ENCODE results near the gene EHMT1. TPM values are rescaled to one million over a fixed set of nuclear protein-coding genes. Genes with fewer than 3 reads are reported as not detected.

Gene EHMT1
- polyA plus RNA-seq, 1 of the 3 experiments (the other 2 are of a cell fraction), result 39.5 TPM

DNA sequence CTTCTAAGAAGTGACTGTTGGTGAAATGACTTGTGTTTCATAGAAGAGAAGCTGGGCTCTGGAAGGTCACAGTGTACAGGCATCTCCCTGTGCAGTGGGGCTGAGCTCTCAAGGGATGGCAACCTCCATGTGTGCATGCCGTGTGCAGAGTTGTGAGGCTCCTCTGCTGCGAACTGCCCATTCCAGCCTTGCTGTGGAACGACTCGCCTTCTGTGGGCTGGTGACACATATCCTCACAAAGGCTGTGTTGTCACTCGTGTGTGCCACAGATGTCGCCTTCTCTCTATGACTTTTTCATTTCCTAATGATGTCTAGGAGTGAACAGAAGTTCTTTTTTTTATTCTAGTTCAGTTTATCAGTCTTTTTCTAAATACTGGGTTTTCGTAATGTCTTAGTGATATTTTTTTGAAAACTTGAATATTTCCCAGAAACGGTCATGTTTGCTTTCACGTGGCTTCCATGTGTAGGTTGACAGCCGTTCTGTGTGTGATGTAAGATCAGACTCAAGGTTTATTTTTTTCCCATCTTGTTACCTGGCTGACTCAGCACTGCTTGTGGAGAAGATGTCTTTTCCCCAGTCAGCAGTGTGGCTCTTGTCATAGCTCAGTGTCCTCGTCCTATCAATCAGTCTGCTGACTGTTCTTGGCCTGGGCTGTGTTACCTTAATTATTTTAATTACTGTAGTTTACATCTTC lies 201.5 kb downstream of the EHMT1 start (continued):
- TF ChIP-seq, protein P1, sequence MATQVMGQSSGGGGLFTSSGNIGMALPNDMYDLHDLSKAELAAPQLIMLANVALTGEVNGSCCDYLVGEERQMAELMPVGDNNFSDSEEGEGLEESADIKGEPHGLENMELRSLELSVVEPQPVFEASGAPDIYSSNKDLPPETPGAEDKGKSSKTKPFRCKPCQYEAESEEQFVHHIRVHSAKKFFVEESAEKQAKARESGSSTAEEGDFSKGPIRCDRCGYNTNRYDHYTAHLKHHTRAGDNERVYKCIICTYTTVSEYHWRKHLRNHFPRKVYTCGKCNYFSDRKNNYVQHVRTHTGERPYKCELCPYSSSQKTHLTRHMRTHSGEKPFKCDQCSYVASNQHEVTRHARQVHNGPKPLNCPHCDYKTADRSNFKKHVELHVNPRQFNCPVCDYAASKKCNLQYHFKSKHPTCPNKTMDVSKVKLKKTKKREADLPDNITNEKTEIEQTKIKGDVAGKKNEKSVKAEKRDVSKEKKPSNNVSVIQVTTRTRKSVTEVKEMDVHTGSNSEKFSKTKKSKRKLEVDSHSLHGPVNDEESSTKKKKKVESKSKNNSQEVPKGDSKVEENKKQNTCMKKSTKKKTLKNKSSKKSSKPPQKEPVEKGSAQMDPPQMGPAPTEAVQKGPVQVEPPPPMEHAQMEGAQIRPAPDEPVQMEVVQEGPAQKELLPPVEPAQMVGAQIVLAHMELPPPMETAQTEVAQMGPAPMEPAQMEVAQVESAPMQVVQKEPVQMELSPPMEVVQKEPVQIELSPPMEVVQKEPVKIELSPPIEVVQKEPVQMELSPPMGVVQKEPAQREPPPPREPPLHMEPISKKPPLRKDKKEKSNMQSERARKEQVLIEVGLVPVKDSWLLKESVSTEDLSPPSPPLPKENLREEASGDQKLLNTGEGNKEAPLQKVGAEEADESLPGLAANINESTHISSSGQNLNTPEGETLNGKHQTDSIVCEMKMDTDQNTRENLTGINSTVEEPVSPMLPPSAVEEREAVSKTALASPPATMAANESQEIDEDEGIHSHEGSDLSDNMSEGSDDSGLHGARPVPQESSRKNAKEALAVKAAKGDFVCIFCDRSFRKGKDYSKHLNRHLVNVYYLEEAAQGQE (IDR thresholded peaks at IDR 0.05; ENCODE audit: low read depth, low read length), result no peak
- TF ChIP-seq TCF12 (IDR thresholded peaks at IDR 0.05) (no peak), FOXM1 (IDR thresholded peaks at IDR 0.05; ENCODE audit: low read depth) (no peak), ELF1 (IDR thresholded peaks at IDR 0.05) (no peak)

DNA sequence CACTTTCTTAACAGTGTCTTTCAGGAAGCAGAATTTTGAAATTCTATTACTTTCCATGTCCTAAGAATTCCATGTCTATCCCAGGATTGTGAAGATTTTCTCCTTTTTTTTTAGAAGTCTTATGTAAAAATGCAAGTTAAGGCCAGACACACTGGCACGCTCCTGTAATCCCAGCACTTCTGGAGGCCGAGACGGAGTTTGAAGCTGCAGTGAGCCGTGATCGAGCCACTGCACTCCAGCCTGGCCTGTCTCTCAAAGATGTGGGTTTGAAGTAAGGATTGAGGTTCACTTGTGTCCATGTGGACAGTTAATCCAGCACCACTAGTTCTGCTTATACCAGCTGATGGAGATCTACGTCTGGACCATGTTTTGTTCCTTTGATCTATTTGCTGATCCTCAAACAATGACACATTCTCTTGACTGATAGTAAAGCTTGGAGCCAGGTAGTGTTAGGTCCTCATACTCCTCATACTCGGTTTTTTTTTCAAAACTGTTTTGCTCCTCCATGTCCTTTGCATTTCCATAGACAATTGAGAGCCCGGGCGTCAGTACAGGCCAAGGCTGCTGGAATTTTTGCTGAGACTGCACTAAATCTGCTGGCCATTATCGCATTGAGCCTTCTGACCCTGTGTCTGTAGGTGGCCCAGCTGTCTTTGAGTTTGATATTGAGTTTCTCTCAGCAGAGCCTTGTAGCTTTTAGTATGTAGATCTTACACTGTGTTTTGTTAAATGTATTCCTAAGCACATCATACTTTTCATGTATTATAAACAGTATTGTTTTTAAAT lies 205.4 kb downstream of the EHMT1 start:
- no peaks in the 10 kb centered on the region for H3F3A ChIP-seq (replicated peaks; ENCODE audit: insufficient read depth)
- no peak overlapping the region for H3K4me3 ChIP-seq (ENCODE audit: low read depth in 2 of 2, low read length in 1 of 2)
- 95% methylated on average over 10 of the region's 10 CpGs for WGBS (ENCODE audit: low lambda C conversion rate)
- no peak for DNase-seq
- H3K27ac ChIP-seq (ENCODE audit: low read depth in 2 of 2, low read length in 1 of 2), result no peak overlapping the region
- no peaks in the 10 kb centered on the region; a peak in 1 of 4 replicates for H3K4me1 ChIP-seq (ENCODE audit: control insufficient read depth in 1 of 2, insufficient read depth in 2 of 2, low read depth in 1 of 2, low read length in 1 of 2)
- no peaks in the 10 kb centered on the region for H3K27me3 ChIP-seq (ENCODE audit: insufficient read depth)
- POLR2A ChIA-PET, result no interaction called here
- CTCF ChIA-PET, result interaction anchor here (1.1 kb wide), 1 partner anchor 124 kb away, joined by 3 read pairs; no protein-coding TSS in a partner anchor
- H3K9me3 ChIP-seq, result no peaks in the 10 kb centered on the region
- H3K9me2 ChIP-seq, result no peaks in the 10 kb centered on the region
- peaks cover 30 to 54% of the 10 kb centered on the region in 2 experiments for H3K36me3 ChIP-seq (replicated peaks in 1 of 2; ENCODE audit: control insufficient read depth in 1 of 2, insufficient read depth in 2 of 2, low read length in 1 of 2)
- no peak for TF ChIP-seq RAD21 (IDR thresholded peaks at IDR 0.05; ENCODE audit: low read length)
- TF ChIP-seq FOXJ3 (CRISPR knock-in tag; IDR thresholded peaks at IDR 0.05), result no peak
- no peak for TF ChIP-seq SMC3 (IDR thresholded peaks at IDR 0.05; ENCODE audit: low read depth, low read length)
- TF ChIP-seq, protein P2, sequence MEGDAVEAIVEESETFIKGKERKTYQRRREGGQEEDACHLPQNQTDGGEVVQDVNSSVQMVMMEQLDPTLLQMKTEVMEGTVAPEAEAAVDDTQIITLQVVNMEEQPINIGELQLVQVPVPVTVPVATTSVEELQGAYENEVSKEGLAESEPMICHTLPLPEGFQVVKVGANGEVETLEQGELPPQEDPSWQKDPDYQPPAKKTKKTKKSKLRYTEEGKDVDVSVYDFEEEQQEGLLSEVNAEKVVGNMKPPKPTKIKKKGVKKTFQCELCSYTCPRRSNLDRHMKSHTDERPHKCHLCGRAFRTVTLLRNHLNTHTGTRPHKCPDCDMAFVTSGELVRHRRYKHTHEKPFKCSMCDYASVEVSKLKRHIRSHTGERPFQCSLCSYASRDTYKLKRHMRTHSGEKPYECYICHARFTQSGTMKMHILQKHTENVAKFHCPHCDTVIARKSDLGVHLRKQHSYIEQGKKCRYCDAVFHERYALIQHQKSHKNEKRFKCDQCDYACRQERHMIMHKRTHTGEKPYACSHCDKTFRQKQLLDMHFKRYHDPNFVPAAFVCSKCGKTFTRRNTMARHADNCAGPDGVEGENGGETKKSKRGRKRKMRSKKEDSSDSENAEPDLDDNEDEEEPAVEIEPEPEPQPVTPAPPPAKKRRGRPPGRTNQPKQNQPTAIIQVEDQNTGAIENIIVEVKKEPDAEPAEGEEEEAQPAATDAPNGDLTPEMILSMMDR (IDR thresholded peaks at IDR 0.05), result no peak
- TF ChIP-seq, protein P3, sequence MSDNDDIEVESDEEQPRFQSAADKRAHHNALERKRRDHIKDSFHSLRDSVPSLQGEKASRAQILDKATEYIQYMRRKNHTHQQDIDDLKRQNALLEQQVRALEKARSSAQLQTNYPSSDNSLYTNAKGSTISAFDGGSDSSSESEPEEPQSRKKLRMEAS (IDR thresholded peaks at IDR 0.05; ENCODE audit: low read depth), result no peak
- no peak for TF ChIP-seq MEF2A (IDR thresholded peaks at IDR 0.05; ENCODE audit: borderline replicate concordance, low read depth)
- no peak for TF ChIP-seq RXRA (IDR thresholded peaks at IDR 0.05; ENCODE audit: borderline replicate concordance, low read depth)
- TF ChIP-seq RCOR1 (IDR thresholded peaks at IDR 0.05; ENCODE audit: low read length), result no peak
- TF ChIP-seq TCF12 (IDR thresholded peaks at IDR 0.05), result no peak
- no peak for TF ChIP-seq TEAD4 (IDR thresholded peaks at IDR 0.05; ENCODE audit: borderline replicate concordance, insufficient read depth)
- H3K4me2 ChIP-seq, result no peak overlapping the region
- no peak overlapping the region for H2AFZ ChIP-seq (ENCODE audit: low read depth)
- H3K9ac ChIP-seq, result no peak overlapping the region
- peaks cover 8% of the 10 kb centered on the region; the same call in 1 of the 2 replicates for H3K79me2 ChIP-seq (ENCODE audit: insufficient read depth)
- H4K20me1 ChIP-seq (ENCODE audit: insufficient read depth), result peaks cover 13% of the 10 kb centered on the region; the same call in 1 of the 2 replicates
